H1 (cell line): ENCODE data around the gene SERINC5. TPM values are rescaled to one million over a fixed set of nuclear protein-coding genes. Genes with fewer than 3 reads are reported as not detected.

Experiments used
- CHD7 ChIP-seq: fragments of 300-600 bp; sonication (generic); IDR thresholded peaks from 2 replicates; pipeline ENCODE4 v1.7.1; 2012; ENCODE audit warnings: low read length, moderate library complexity, mild to moderate bottlenecking, inconsistent platforms; ENCODE audit not compliant: insufficient replicate concordance
- polyA plus RNA-seq, 7 experiments: library from polyadenylated mRNA; depleted of rRNA in 3 of 7; stranded (reverse) in 5 of 7; unstranded in 2 of 7; fragments of >200 nt in 5 of 7; fragments of 200-250 nt in 2 of 7; gene quantifications; 1 replicate in 5 of 7; 2 replicates in 1 of 7; 4 replicates in 1 of 7; pipeline versions ENCODE4 v1.2.1 to v1.2.3, GENCODE V29; 2011 to 2013; ENCODE audit warnings: missing spikeins in 2 of 7, mixed read lengths in 2 of 7
- total RNA-seq: library from RNA; stranded (reverse); fragmentation: NEBNext Ultra II Directional; extraction: Animal tissue kit (Norgen Biotek cat#: 25700); gene quantifications from 2 replicates; pipeline ENCODE4 v1.2.1, GENCODE V29; 2021

The SERINC5 gene
- total and polyA plus RNA-seq, 2 of the 8 experiments (the other 6 are each of a cell fraction or from before 2014, with no cell fraction given), result 32.2 to 149 TPM

GRCh38 chr5:80082281-80082680, 173.6 kb downstream of the SERINC5 start (continued):
- TF ChIP-seq CHD7, result no peak
- TF ChIP-seq, all 59 proteins: peak for 0
